IMR-90 (cell line): Measurements from ENCODE around the gene APOB. TPM values are rescaled to one million over a fixed set of nuclear protein-coding genes. Genes with fewer than 3 reads are reported as not detected.

Experiments used
- ATAC-seq: fragments of 200-7000 bp; cut with Tn5 transposase; 2 replicates; pipeline ENCODE4 v1.9.1; 2020; ENCODE audit warnings: low read depth, mild to moderate bottlenecking, moderate library complexity
- BruUV-seq: library from RNA; stranded (reverse); fragments of 400-500 nt; replicated peaks from 2 replicates; lab custom pipeline; 2021; lab: Mats Ljungman, UMichigan
- CTCF ChIA-PET: fragments of 300-600 bp; formaldehyde crosslinking; extraction: SDS; loops from one replicate; lab custom pipeline; 2021; ENCODE audit warnings: antibody characterized with exemption; lab: Yijun Ruan, JAX
- POLR2A ChIA-PET: fragments of 300-600 bp; sonication (Branson Sonifier 250); formaldehyde crosslinking; loops from one replicate; lab custom pipeline; 2022; ENCODE audit warnings: antibody characterized with exemption; ENCODE audit not compliant: unreplicated experiment; lab: Charles Lee
- DNase-seq: peaks from one replicate; pipeline ENCODE4 v3.0.0; 2013
- H2AFZ ChIP-seq: replicated peaks from 2 replicates; pipeline ENCODE3; 2013; ENCODE audit warnings: low read length, mild to moderate bottlenecking; ENCODE audit not compliant: poor library complexity
- H2AK5ac ChIP-seq: 2 replicates; pipeline ENCODE4 v1.6.1; 2013; ENCODE audit warnings: low read depth, low read length, inconsistent platforms
- H2AK9ac ChIP-seq: replicated peaks from 2 replicates; pipeline ENCODE3; 2013; ENCODE audit warnings: mild to moderate bottlenecking, low read depth, low read length, moderate library complexity; ENCODE audit not compliant: poor library complexity
- H2BK120ac ChIP-seq: 2 replicates; pipeline ENCODE4 v1.6.1; 2013; ENCODE audit warnings: low read depth, low read length, inconsistent platforms
- H2BK15ac ChIP-seq: 3 replicates; pipeline ENCODE4 v1.6.1; 2013; ENCODE audit warnings: low read depth, low read length, inconsistent platforms
- H2BK20ac ChIP-seq: 2 replicates; pipeline ENCODE4 v1.6.1; 2013; ENCODE audit warnings: low read depth, mild to moderate bottlenecking, inconsistent platforms, low read length, moderate library complexity
- H2BK5ac ChIP-seq: 2 replicates; pipeline ENCODE4 v1.6.1; 2013; ENCODE audit warnings: mild to moderate bottlenecking, low read depth, low read length, inconsistent platforms; ENCODE audit not compliant: poor library complexity, severe bottlenecking
- H3K14ac ChIP-seq: replicated peaks from 2 replicates; pipeline ENCODE4 v1.6.1; 2013; ENCODE audit warnings: low read depth, low read length, inconsistent platforms
- H3K18ac ChIP-seq: 2 replicates; pipeline ENCODE4 v1.6.1; 2013; ENCODE audit warnings: low read depth, low read length, control low read depth
- H3K23ac ChIP-seq: 2 replicates; pipeline ENCODE4 v1.6.1; 2013; ENCODE audit warnings: low read depth, low read length, inconsistent platforms
- H3K27ac ChIP-seq: 2 replicates; pipeline ENCODE4 v1.5.1; 2013; ENCODE audit warnings: mild to moderate bottlenecking, control low read depth, low read length; ENCODE audit not compliant: insufficient read depth
- H3K27me3 ChIP-seq: 2 replicates; pipeline ENCODE4 v1.6.1; 2013; ENCODE audit warnings: low read length; ENCODE audit not compliant: control insufficient read depth, insufficient read depth
- H3K36me3 ChIP-seq: 2 replicates; pipeline ENCODE4 v1.6.1; 2013; ENCODE audit warnings: low read length, mixed read lengths; ENCODE audit not compliant: control insufficient read depth, insufficient read depth
- H3K4ac ChIP-seq: 2 replicates; pipeline ENCODE4 v1.6.1; 2013; ENCODE audit warnings: low read depth, low read length, inconsistent platforms
- H3K4me1 ChIP-seq: 2 replicates; pipeline ENCODE4 v1.6.1; 2013; ENCODE audit warnings: low read length, mixed read lengths; ENCODE audit not compliant: control insufficient read depth, insufficient read depth
- H3K4me2 ChIP-seq: 2 replicates; pipeline ENCODE4 v1.6.1; 2013; ENCODE audit warnings: low read depth, mild to moderate bottlenecking, control low read depth, low read length, moderate library complexity
- H3K4me3 ChIP-seq: 2 replicates; pipeline ENCODE4 v1.5.1; 2013; ENCODE audit warnings: low read depth, mild to moderate bottlenecking, control low read depth, low read length, moderate library complexity; ENCODE audit not compliant: insufficient read depth
- H3K56ac ChIP-seq: 2 replicates; pipeline ENCODE4 v1.6.1; 2013; ENCODE audit warnings: low read length, inconsistent platforms; ENCODE audit not compliant: insufficient read depth; ENCODE audit errors: extremely low read depth
- H3K79me1 ChIP-seq, 2 experiments: 2 replicates each; pipeline ENCODE4 v1.6.1; 2013; ENCODE audit warnings: low read length in 2 of 2, inconsistent platforms in 1 of 2, low read depth in 1 of 2
- H3K9ac ChIP-seq: 2 replicates; pipeline ENCODE4 v1.6.1; 2013; ENCODE audit warnings: low read depth, low read length, control low read depth
- H3K9me1 ChIP-seq: 2 replicates; pipeline ENCODE4 v1.6.1; 2013; ENCODE audit warnings: low read length, inconsistent platforms; ENCODE audit not compliant: insufficient read depth
- H3K9me3 ChIP-seq: 2 replicates; pipeline ENCODE4 v1.6.1; 2013; ENCODE audit warnings: low read length; ENCODE audit not compliant: control insufficient read depth, insufficient read depth
- H4K20me1 ChIP-seq: 2 replicates; pipeline ENCODE4 v1.6.1; 2013; ENCODE audit warnings: low read length, inconsistent platforms; ENCODE audit not compliant: insufficient read depth
- H4K5ac ChIP-seq: 2 replicates; pipeline ENCODE4 v1.6.1; 2013; ENCODE audit warnings: mild to moderate bottlenecking, low read depth, low read length, control low read depth
- H4K8ac ChIP-seq, 2 experiments: 2 replicates each; pipeline ENCODE4 v1.6.1; 2013; ENCODE audit warnings: low read depth in 2 of 2, low read length in 2 of 2, control low read depth in 1 of 2, inconsistent platforms in 1 of 2
- H4K91ac ChIP-seq: 2 replicates; pipeline ENCODE4 v1.6.1; 2013; ENCODE audit warnings: low read depth, low read length, inconsistent platforms; ENCODE audit not compliant: insufficient read depth
- CTCF ChIP-seq: conservative IDR thresholded peaks from 2 replicates; pipeline ENCODE4 v1.5.1; 2012; ENCODE audit warnings: mild to moderate bottlenecking, low read depth, low read length, improper control_type of control experiment
- MAFK ChIP-seq: IDR thresholded peaks from 2 replicates; pipeline ENCODE4 v1.6.1; 2012; ENCODE audit warnings: low read depth, low read length, improper control_type of control experiment
- MAZ ChIP-seq: IDR thresholded peaks from 2 replicates; pipeline ENCODE4 v1.6.1; 2012; ENCODE audit warnings: low read depth, mild to moderate bottlenecking, low read length, improper control_type of control experiment, moderate library complexity, borderline replicate concordance
- SMC3 ChIP-seq: fragments of 150-350 bp; IDR thresholded peaks from 2 replicates; pipeline ENCODE4 v1.6.1; 2016; ENCODE audit warnings: low read depth, mild to moderate bottlenecking, antibody characterized with exemption, low read length, moderate library complexity
- WGBS, 2 experiments: methylation state at CpG; one replicate each; pipeline versions ENCODE4 v1.1.5 to v1.1.7; 2013; ENCODE audit warnings: missing lambda C conversion rate in 2 of 2; ENCODE audit not compliant: insufficient read length in 1 of 2; ENCODE audit errors: extremely low coverage in 2 of 2; 5-methylcytosine and 5-hydroxymethylcytosine counted together
- dilution Hi-C: fragments of 300-500 bp; cut with HindIII; formaldehyde crosslinking; loops from one replicate; pipeline ENCODE4 v1.14.3; 2018; ENCODE audit warnings: low sequenced_read_pairs; ENCODE audit not compliant: unreplicated experiment
- in situ Hi-C: fragments of 300-500 bp; cut with MboI; formaldehyde crosslinking; loops from 3 replicates; pipeline ENCODE4 v1.14.3; 2019; ENCODE audit warnings: low sequenced_read_pairs, inconsistent platforms, mixed read lengths
- intact Hi-C: fragments of 100-400 bp; cut with micrococcal nuclease; formaldehyde crosslinking; loops from 2 replicates; pipeline ENCODE4 v1.10.0; 2022
- polyA plus RNA-seq, 3 experiments: library from polyadenylated mRNA; depleted of rRNA; stranded (reverse); fragments of >200 nt; gene quantifications; 2 replicates each; pipeline ENCODE4 v1.2.3, GENCODE V29; 2012; ENCODE audit warnings: low replicate concordance in 1 of 3
- total RNA-seq: library from RNA; depleted of rRNA; stranded (reverse); fragments of >200 nt; gene quantifications from 2 replicates; pipeline ENCODE4 v1.2.3, GENCODE V29; 2012

The APOB gene
- total and polyA plus RNA-seq, 2 of the 4 experiments (the other 2 are of a cell fraction) = under 0.01 TPM; not detected in 1

- Histone ChIP-seq H2BK120ac (no peak overlapping the region), H3K4me1 (no peaks in the 10 kb centered on the region), H2BK5ac (no peak overlapping the region), H3K4me3 (no peak overlapping the region), H3K4me2 (no peak overlapping the region), H3K18ac (no peak overlapping the region), H4K5ac (no peak overlapping the region), H3K4ac (no peak overlapping the region), H3K36me3 (no peaks in the 10 kb centered on the region), H2AK5ac (no peak overlapping the region), H2AK9ac (no peak overlapping the region), H3K56ac (no peak overlapping the region), H3K27ac (no peak overlapping the region), H4K91ac (no peak overlapping the region), H3K9ac (no peak overlapping the region), H2BK15ac (no peak overlapping the region), H3K27me3 (no peaks in the 10 kb centered on the region), H2AFZ (no peak overlapping the region), H3K9me3 (no peaks in the 10 kb centered on the region), H3K23ac (no peak overlapping the region), H4K8ac (no peak overlapping the region), H3K9me1 (no peaks in the 10 kb centered on the region), H2BK20ac (no peak overlapping the region), H3K14ac (no peak overlapping the region), H3K79me1 (no peaks in the 10 kb centered on the region), H4K20me1 (no peaks in the 10 kb centered on the region)
- intact Hi-C loops (no loop called here), in situ Hi-C loops (no loop called here), dilution Hi-C loops (no loop called here)
- BruUV-seq = no TSS peak
- CTCF ChIA-PET = no interaction called here
- no peak for TF ChIP-seq MAFK
- no peak for TF ChIP-seq SMC3
- TF ChIP-seq CTCF = no peak
- TF ChIP-seq MAZ = no peak
- no peak for DNase-seq
- ATAC-seq = no peak
- POLR2A ChIA-PET = no interaction called here
- WGBS, 2 experiments = no CpG with 5 or more reads among the region's 8 CpGs
These were observed 31.9 kb downstream of the APOB start for GRCh38 chr2:21011876-21012556.
